Measurements from ENCODE around the gene RANBP3L.
"Not testable (repeated sequence)": the region's sequence is repeated elsewhere in the genome, so short reads cannot be mapped to it uniquely, and the experiment has no call there.

The RANBP3L gene

GRCh38 chr5:36301858-36302603 is at the start of gene RANBP3L:
Gene RANBP3L (minus strand): TSS chr5:36301902. CDS start chr5:36301416, 486 bp downstream.
- Histone ChIP-seq H3K4me3 (peak within 1 kb of the TSS; percentile 72), H3K27ac (peak within 1 kb of the TSS; percentile 76 to 83)
- no peak for DNase-seq (ENCODE audit: low spot score)
- TF ChIP-seq CTCF (IDR thresholded peaks at IDR 0.05): no peak

- no peak for TF ChIP-seq CTCF (IDR thresholded peaks at IDR 0.05)
- H3K27ac ChIP-seq: no peak overlapping the region
- no peak overlapping the region for H3K4me3 ChIP-seq
- no peak for DNase-seq (ENCODE audit: low spot score)
Measured at GRCh38 chr5:36346896-36347690, 45.4 kb upstream of the RANBP3L start.

- no peak for TF ChIP-seq CTCF (IDR thresholded peaks at IDR 0.05)
- Histone ChIP-seq H3K27ac (no peak overlapping the region), H3K4me3 (no peak overlapping the region)
- DNase-seq (ENCODE audit: low spot score): no peak
Measured at GRCh38 chr5:36344899-36345298, 43.2 kb upstream of the RANBP3L start.

- not testable (repeated sequence) for DNase-seq (ENCODE audit: low spot score); H3K4me3 ChIP-seq; H3K27ac ChIP-seq
Measured at GRCh38 chr5:36341720-36342119, 40.0 kb upstream of the RANBP3L start.

GRCh38 chr5:36337597-36337996 is 35.9 kb upstream of the RANBP3L start:
- DNase-seq (ENCODE audit: low spot score): no peak
- no peak overlapping the region for H3K27ac ChIP-seq
- TF ChIP-seq CTCF (IDR thresholded peaks at IDR 0.05): no peak
- H3K4me3 ChIP-seq: no peak overlapping the region

- TF ChIP-seq CTCF (IDR thresholded peaks at IDR 0.05): no peak
- DNase-seq (ENCODE audit: low spot score): no peak
- Histone ChIP-seq H3K27ac (no peak overlapping the region), H3K4me3 (no peak overlapping the region)
Measured at GRCh38 chr5:36334315-36334714, 32.6 kb upstream of the RANBP3L start.

GRCh38 chr5:36332720-36333119 is 31.0 kb upstream of the RANBP3L start:
- not testable (repeated sequence) for DNase-seq (ENCODE audit: low spot score); H3K4me3 ChIP-seq; H3K27ac ChIP-seq

GRCh38 chr5:36325196-36325595 is 23.5 kb upstream of the RANBP3L start:
- DNase-seq (ENCODE audit: low spot score): no peak
- Histone ChIP-seq H3K4me3 (no peak overlapping the region), H3K27ac (no peak overlapping the region)
- no peak for TF ChIP-seq CTCF (IDR thresholded peaks at IDR 0.05)

Measured in coronary artery (tissue), 2 donors.